K562 (cell line): Measurements from ENCODE around the gene MBNL1. TPM values are rescaled to one million over a fixed set of nuclear protein-coding genes. Genes with fewer than 3 reads are reported as not detected.

Source experiments
- ATF1 ChIP-seq, 2 experiments: fragments of 450-650 bp in 1 of 2; IDR thresholded peaks; 2 replicates each; pipeline ENCODE4 v1.6.1; 2016; ENCODE audit warnings: missing compliant biosample characterization in 1 of 2, missing genetic modification characterization in 1 of 2
- ELF1 ChIP-seq: fragments of 200-800 bp; sonication (Bioruptor generic); IDR thresholded peaks from 2 replicates; pipeline ENCODE4 v1.6.1; 2016; ENCODE audit warnings: missing genetic modification characterization, missing compliant biosample characterization
- HDAC1 ChIP-seq, 2 experiments: fragments of 450-650 bp; IDR thresholded peaks; 2 replicates each; pipeline ENCODE4 v1.6.1; 2016 to 2017; ENCODE audit warnings: inconsistent platforms in 1 of 2, mild to moderate bottlenecking in 1 of 2, moderate library complexity in 1 of 2
- HNRNPL ChIP-seq: fragments of 200-400 bp; formaldehyde crosslinking; IDR thresholded peaks from 2 replicates; pipeline ENCODE4 v1.6.1; 2017; ENCODE audit warnings: low read depth, mild to moderate bottlenecking, low read length
- KAT8 ChIP-seq: fragments of 450-650 bp; IDR thresholded peaks from 2 replicates; pipeline ENCODE4 v1.6.1; 2016; ENCODE audit warnings: low read depth, mild to moderate bottlenecking
- MEF2D ChIP-seq: conservative IDR thresholded peaks from 2 replicates; pipeline ENCODE4 v1.6.1; 2016; ENCODE audit warnings: low read depth, missing genetic modification characterization, missing compliant biosample characterization
- MXI1 ChIP-seq: IDR thresholded peaks from 2 replicates; pipeline ENCODE4 v1.6.1; 2011; ENCODE audit warnings: low read depth, mild to moderate bottlenecking, improper control_type of control experiment, low read length
- MYC ChIP-seq, 2 experiments: fragments of 250-450 bp in 1 of 2; sonication (Bioruptor Pico) in 1 of 2; IDR thresholded peaks; 2 replicates each; pipeline versions ENCODE4 v1.5.1 to v1.6.1; 2012 to 2021; ENCODE audit warnings: low read depth in 2 of 2, borderline replicate concordance in 1 of 2, improper control_type of control experiment in 1 of 2, low read length in 1 of 2, mild to moderate bottlenecking in 1 of 2, moderate library complexity in 1 of 2
- NELFE ChIP-seq: IDR thresholded peaks from 2 replicates; pipeline ENCODE4 v1.6.1; 2011; ENCODE audit warnings: mild to moderate bottlenecking; ENCODE audit not compliant: insufficient read depth, insufficient read length
- POU5F1 ChIP-seq: fragments of 150-350 bp; IDR thresholded peaks from 2 replicates; pipeline ENCODE4 v1.6.1; 2014; ENCODE audit warnings: borderline replicate concordance, low read length, low read depth, mild to moderate bottlenecking; ENCODE audit not compliant: partially characterized antibody
- RAD21 ChIP-seq, 2 experiments: fragments of 250-450 bp in 1 of 2; fragments of 450-650 bp in 1 of 2; sonication (Bioruptor Pico) in 1 of 2; formaldehyde crosslinking in 1 of 2; IDR thresholded peaks in 1 of 2; conservative IDR thresholded peaks in 1 of 2; 2 replicates each; pipeline versions ENCODE4 v1.4.0 to v1.8.0; 2020 to 2022; ENCODE audit warnings: mild to moderate bottlenecking in 2 of 2, moderate library complexity in 1 of 2
- RCOR1 ChIP-seq, 2 experiments: IDR thresholded peaks; 2 replicates each; pipeline ENCODE4 v1.6.1; 2012; ENCODE audit warnings: low read depth in 2 of 2, low read length in 2 of 2, borderline replicate concordance in 1 of 2, improper control_type of control experiment in 1 of 2
- SETDB1 ChIP-seq: IDR thresholded peaks from one replicate; pipeline ENCODE4 v1.6.1; 2012; ENCODE audit warnings: low read length, control low read depth, inconsistent platforms
- SNIP1 ChIP-seq: fragments of 450-650 bp; IDR thresholded peaks from 2 replicates; pipeline ENCODE4 v1.7.1; 2017; ENCODE audit warnings: low read depth, mild to moderate bottlenecking
- YY1 ChIP-seq, 3 experiments: IDR thresholded peaks; 2 replicates each; pipeline ENCODE4 v1.6.1; 2011; ENCODE audit warnings: low read length in 2 of 3, mild to moderate bottlenecking in 2 of 3, moderate library complexity in 2 of 3, borderline replicate concordance in 1 of 3, control low read depth in 1 of 3, low read depth in 1 of 3; ENCODE audit not compliant: insufficient read depth in 3 of 3, insufficient replicate concordance in 2 of 3, control insufficient read depth in 1 of 3, insufficient read length in 1 of 3; ENCODE audit errors: extremely low read depth in 1 of 3
- ZFX ChIP-seq: sonication (generic); formaldehyde crosslinking; IDR thresholded peaks from 2 replicates; pipeline ENCODE4 v1.8.0; 2022; ENCODE audit warnings: mild to moderate bottlenecking, missing genetic modification reagents, moderate library complexity
- ZNF589 ChIP-seq: fragments of 200-800 bp; sonication (Bioruptor generic); IDR thresholded peaks from 2 replicates; pipeline ENCODE4 v1.6.1; 2016; ENCODE audit warnings: low read depth, missing genetic modification characterization, missing compliant biosample characterization
- ZNF77 ChIP-seq: fragments of 250-450 bp; sonication (Bioruptor Pico); IDR thresholded peaks from 2 replicates; pipeline ENCODE4 v1.5.0; 2020
- polyA plus RNA-seq, 8 experiments: library from polyadenylated mRNA; depleted of rRNA in 4 of 8; stranded (reverse) in 5 of 8; unstranded in 3 of 8; fragments of >200 nt; fragmentation: Nextera tagmentation in 2 of 8; fragmentation: Illumina TruSeq in 1 of 8; extraction: Ambion mirVana in 2 of 8; extraction: Trizol in 1 of 8; gene quantifications; 2 replicates each; pipeline versions ENCODE4 v1.2.1 to v1.2.3, GENCODE V29; 2011 to 2014; ENCODE audit warnings: inconsistent platforms in 1 of 8, missing spikeins in 1 of 8
- total RNA-seq, 7 experiments: library from RNA; depleted of rRNA in 6 of 7; stranded (reverse); fragments of >200 nt in 6 of 7; fragmentation: Illumina TruSeq in 2 of 7; extraction: Trizol in 2 of 7; gene quantifications; 2 replicates each; pipeline versions ENCODE4 v1.2.1 to v1.2.3, GENCODE V29; 2011 to 2021; ENCODE audit warnings: low replicate concordance in 1 of 7
- TF ChIP-seq, protein P1 (sequence below), 3 experiments: IDR thresholded peaks in 2 of 3; conservative IDR thresholded peaks in 1 of 3; 2 replicates each; pipeline ENCODE4 v1.5.1; 2011 to 2012; ENCODE audit warnings: low read length in 3 of 3, mild to moderate bottlenecking in 3 of 3, control low read depth in 2 of 3, improper control_type of control experiment in 1 of 3, inconsistent platforms in 1 of 3, low read depth in 1 of 3, mixed read lengths in 1 of 3, moderate library complexity in 1 of 3; ENCODE audit not compliant: insufficient read depth in 2 of 3
- TF ChIP-seq, protein P2 (sequence below): fragments of 250-450 bp; sonication (Bioruptor Pico); IDR thresholded peaks from 2 replicates; pipeline ENCODE4 v1.8.0; 2021; ENCODE audit warnings: moderate library complexity, mild to moderate bottlenecking, inconsistent platforms
- TF ChIP-seq, protein P3 (sequence below): sonication (generic); formaldehyde crosslinking; IDR thresholded peaks from 2 replicates; pipeline ENCODE4 v1.8.0; 2023; ENCODE audit warnings: mild to moderate bottlenecking, missing genetic modification reagents

The MBNL1 gene
- total and polyA plus RNA-seq, 9 of the 15 experiments (the other 6 are each of a cell fraction or from before 2014, with no cell fraction given): 70.3 to 243 (median 220) TPM

DNA sequence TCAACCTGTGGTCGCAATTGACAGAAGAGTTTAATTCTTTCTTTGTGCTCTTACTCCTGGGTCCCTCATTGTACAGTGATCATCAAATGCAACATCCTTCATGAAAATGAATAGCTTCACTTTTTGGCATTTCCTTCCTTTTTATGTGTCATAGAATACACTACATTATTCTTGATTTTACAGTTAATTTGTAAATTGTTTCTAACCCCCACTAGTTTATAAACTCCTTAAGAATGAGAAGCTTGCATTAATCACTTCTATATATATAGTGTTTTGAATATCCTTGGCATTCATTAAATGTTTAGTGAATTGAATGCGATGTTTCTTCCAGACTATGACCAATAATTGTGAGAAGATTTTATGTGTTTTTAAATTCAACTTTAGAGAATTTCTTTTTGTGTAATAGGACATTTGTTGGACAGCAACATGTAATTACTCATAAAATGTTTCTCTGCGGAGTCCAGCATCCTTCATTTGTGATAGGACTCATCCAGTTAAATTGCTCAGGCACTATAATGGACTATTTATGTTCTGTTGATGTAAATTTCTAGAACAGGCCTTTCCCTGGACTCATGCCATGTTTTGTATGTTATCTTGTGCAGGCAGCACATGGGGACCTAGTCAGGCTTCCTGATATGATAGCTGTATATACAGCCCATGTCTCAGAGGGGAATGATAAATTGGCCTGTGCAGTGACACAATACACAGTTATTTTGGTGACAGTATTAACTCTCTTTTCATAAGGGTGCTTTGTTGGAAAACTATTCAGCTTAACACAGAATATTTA, 51.3 kb downstream of the MBNL1 start (continued):
- TF ChIP-seq, protein P1, sequence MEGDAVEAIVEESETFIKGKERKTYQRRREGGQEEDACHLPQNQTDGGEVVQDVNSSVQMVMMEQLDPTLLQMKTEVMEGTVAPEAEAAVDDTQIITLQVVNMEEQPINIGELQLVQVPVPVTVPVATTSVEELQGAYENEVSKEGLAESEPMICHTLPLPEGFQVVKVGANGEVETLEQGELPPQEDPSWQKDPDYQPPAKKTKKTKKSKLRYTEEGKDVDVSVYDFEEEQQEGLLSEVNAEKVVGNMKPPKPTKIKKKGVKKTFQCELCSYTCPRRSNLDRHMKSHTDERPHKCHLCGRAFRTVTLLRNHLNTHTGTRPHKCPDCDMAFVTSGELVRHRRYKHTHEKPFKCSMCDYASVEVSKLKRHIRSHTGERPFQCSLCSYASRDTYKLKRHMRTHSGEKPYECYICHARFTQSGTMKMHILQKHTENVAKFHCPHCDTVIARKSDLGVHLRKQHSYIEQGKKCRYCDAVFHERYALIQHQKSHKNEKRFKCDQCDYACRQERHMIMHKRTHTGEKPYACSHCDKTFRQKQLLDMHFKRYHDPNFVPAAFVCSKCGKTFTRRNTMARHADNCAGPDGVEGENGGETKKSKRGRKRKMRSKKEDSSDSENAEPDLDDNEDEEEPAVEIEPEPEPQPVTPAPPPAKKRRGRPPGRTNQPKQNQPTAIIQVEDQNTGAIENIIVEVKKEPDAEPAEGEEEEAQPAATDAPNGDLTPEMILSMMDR (IDR thresholded peaks at IDR 0.05 in 2 of 3, conservative IDR thresholded peaks at IDR 0.05 in 1 of 3; ENCODE audit: insufficient read depth in 2 of 3, low read depth in 1 of 3, low read length in 3 of 3): peak in 1 of 3 experiments; percentile 10; a peak in 1 of 6 replicates
- TF ChIP-seq SNIP1 (no peak), RCOR1 (IDR thresholded peaks at IDR 0.05; ENCODE audit: borderline replicate concordance in 1 of 2, low read depth in 2 of 2, low read length in 2 of 2) (peak in 1 of 2 experiments; percentile 94; a peak in 2 of 4 replicates), ZNF589 (CRISPR knock-in tag) (no peak), YY1 (IDR thresholded peaks at IDR 0.05; ENCODE audit: borderline replicate concordance in 1 of 3, control insufficient read depth in 1 of 3, extremely low read depth in 1 of 3, insufficient read depth in 3 of 3, insufficient read length in 1 of 3, insufficient replicate concordance in 2 of 3, low read depth in 1 of 3, low read length in 2 of 3) (no peak), KAT8 (no peak), POU5F1 (no peak), HDAC1 (IDR thresholded peaks at IDR 0.05) (peak in 1 of 2 experiments; percentile 63; a peak in 2 of 4 replicates), ATF1 (CRISPR knock-in tag; IDR thresholded peaks at IDR 0.05) (no peak), ATF1 (tag; IDR thresholded peaks at IDR 0.05) (peak; percentile 76), ZFX (peak; percentile 68; the same call in 1 of the 2 replicates), MEF2D (tag) (peak; percentile 80), HNRNPL (no peak), RAD21 (CRISPR knock-in tag; conservative IDR thresholded peaks at IDR 0.05 in 1 of 2, IDR thresholded peaks at IDR 0.05 in 1 of 2) (peak in 1 of 2 experiments; percentile 12; a peak in 1 of 4 replicates), SETDB1 (no peak), ZNF77 (no peak), ELF1 (tag) (0 out of 2 replicates have a peak, but pooled peaks have one; percentile 43), MYC (IDR thresholded peaks at IDR 0.05; ENCODE audit: low read depth, low read length) (peak; percentile 88), MYC (CRISPR knock-in tag; IDR thresholded peaks at IDR 0.05; ENCODE audit: borderline replicate concordance, low read depth) (no peak), MXI1 (peak; percentile 68; the same call in 1 of the 2 replicates), NELFE (no peak)
- TF ChIP-seq, protein P2, sequence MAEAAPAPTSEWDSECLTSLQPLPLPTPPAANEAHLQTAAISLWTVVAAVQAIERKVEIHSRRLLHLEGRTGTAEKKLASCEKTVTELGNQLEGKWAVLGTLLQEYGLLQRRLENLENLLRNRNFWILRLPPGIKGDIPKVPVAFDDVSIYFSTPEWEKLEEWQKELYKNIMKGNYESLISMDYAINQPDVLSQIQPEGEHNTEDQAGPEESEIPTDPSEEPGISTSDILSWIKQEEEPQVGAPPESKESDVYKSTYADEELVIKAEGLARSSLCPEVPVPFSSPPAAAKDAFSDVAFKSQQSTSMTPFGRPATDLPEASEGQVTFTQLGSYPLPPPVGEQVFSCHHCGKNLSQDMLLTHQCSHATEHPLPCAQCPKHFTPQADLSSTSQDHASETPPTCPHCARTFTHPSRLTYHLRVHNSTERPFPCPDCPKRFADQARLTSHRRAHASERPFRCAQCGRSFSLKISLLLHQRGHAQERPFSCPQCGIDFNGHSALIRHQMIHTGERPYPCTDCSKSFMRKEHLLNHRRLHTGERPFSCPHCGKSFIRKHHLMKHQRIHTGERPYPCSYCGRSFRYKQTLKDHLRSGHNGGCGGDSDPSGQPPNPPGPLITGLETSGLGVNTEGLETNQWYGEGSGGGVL (CRISPR knock-in tag): no peak
- TF ChIP-seq, protein P3, sequence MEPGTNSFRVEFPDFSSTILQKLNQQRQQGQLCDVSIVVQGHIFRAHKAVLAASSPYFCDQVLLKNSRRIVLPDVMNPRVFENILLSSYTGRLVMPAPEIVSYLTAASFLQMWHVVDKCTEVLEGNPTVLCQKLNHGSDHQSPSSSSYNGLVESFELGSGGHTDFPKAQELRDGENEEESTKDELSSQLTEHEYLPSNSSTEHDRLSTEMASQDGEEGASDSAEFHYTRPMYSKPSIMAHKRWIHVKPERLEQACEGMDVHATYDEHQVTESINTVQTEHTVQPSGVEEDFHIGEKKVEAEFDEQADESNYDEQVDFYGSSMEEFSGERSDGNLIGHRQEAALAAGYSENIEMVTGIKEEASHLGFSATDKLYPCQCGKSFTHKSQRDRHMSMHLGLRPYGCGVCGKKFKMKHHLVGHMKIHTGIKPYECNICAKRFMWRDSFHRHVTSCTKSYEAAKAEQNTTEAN (CRISPR knock-in tag): no peak
